Panc1 (cell line): ENCODE results near the gene LRRC39. TPM values are rescaled to one million over a fixed set of nuclear protein-coding genes. Genes with fewer than 3 reads are reported as not detected.

Experiments
- ATAC-seq: fragments of 200-7000 bp; cut with Tn5 transposase; 2 replicates; pipeline ENCODE4 v1.9.1; 2020; ENCODE audit warnings: mild to moderate bottlenecking, moderate library complexity
- BruUV-seq: library from RNA; stranded (reverse); fragments of 400-500 nt; replicated peaks from 2 replicates; lab custom pipeline; 2021; lab: Mats Ljungman, UMichigan
- CTCF ChIA-PET: fragments of 300-600 bp; sonication (Branson Sonifier 250); formaldehyde crosslinking; loops from one replicate; lab custom pipeline; 2022; ENCODE audit warnings: antibody characterized with exemption; lab: Charles Lee
- POLR2A ChIA-PET: fragments of 300-600 bp; sonication (Branson Sonifier 250); formaldehyde crosslinking; loops from one replicate; lab custom pipeline; 2022; ENCODE audit warnings: antibody characterized with exemption; lab: Charles Lee
- DNase-seq: peaks from one replicate; pipeline ENCODE4 v3.0.0-alpha.2; 2010; ENCODE audit warnings: low read depth, low spot score
- H3K27ac ChIP-seq: 2 replicates; pipeline ENCODE4 v1.5.1; 2011; ENCODE audit warnings: mild to moderate bottlenecking, low read length, inconsistent platforms
- H3K27me3 ChIP-seq: fragments of 200-500 bp; sonication (Bioruptor generic); 2 replicates; pipeline ENCODE4 v1.6.0; 2014; ENCODE audit warnings: low read length, inconsistent platforms; ENCODE audit not compliant: control insufficient read depth, insufficient read depth
- H3K36me3 ChIP-seq: fragments of 200-500 bp; sonication (Bioruptor generic); 2 replicates; pipeline ENCODE4 v1.5.1; 2014; ENCODE audit warnings: inconsistent platforms, mild to moderate bottlenecking, low read length, moderate library complexity; ENCODE audit not compliant: control insufficient read depth, insufficient read depth
- H3K4me1 ChIP-seq: 2 replicates; pipeline ENCODE4 v1.5.1; 2011; ENCODE audit warnings: inconsistent platforms, mild to moderate bottlenecking, low read length, moderate library complexity; ENCODE audit not compliant: control insufficient read depth, insufficient read depth
- H3K4me3 ChIP-seq, 2 experiments: 2 replicates each; pipeline ENCODE4 v1.5.1; 2011 to 2012; ENCODE audit warnings: low read depth in 2 of 2, low read length in 2 of 2, mild to moderate bottlenecking in 2 of 2, inconsistent platforms in 1 of 2, moderate library complexity in 1 of 2
- H3K9me3 ChIP-seq: fragments of 200-500 bp; sonication (Bioruptor generic); 2 replicates; pipeline ENCODE4 v1.5.1; 2014; ENCODE audit warnings: low read depth, mild to moderate bottlenecking, inconsistent platforms, low read length, moderate library complexity; ENCODE audit not compliant: control insufficient read depth, insufficient read depth
- CTCF ChIP-seq: fragments of 450-650 bp; IDR thresholded peaks from 2 replicates; pipeline ENCODE4 v1.5.1; 2017; ENCODE audit warnings: mild to moderate bottlenecking
- POLR2AphosphoS5 ChIP-seq: IDR thresholded peaks from 2 replicates; pipeline ENCODE4 v1.6.1; 2012; ENCODE audit warnings: mild to moderate bottlenecking, low read depth, low read length, moderate library complexity
- SIN3A ChIP-seq: IDR thresholded peaks from 2 replicates; pipeline ENCODE4 v1.6.1; 2012; ENCODE audit warnings: low read depth, mild to moderate bottlenecking, low read length, moderate library complexity, borderline replicate concordance; ENCODE audit not compliant: insufficient read depth
- TCF7L2 ChIP-seq: IDR thresholded peaks from 2 replicates; pipeline ENCODE4 v1.6.1; 2011; ENCODE audit warnings: mild to moderate bottlenecking, low read depth, low read length, inconsistent platforms
- in situ Hi-C: cut with HindIII; loops from 2 replicates; pipeline ENCODE4 v1.10.0; 2016; ENCODE audit warnings: low sequenced_read_pairs, low pct_unique_long_range_greater_than_20kb
- intact Hi-C: fragments of 100-400 bp; cut with micrococcal nuclease; formaldehyde crosslinking; loops from one replicate; pipeline ENCODE4 v1.10.0; 2022; ENCODE audit not compliant: unreplicated experiment
- total RNA-seq: library from RNA; stranded (reverse); gene quantifications from one replicate; pipeline ENCODE4 v1.2.1, GENCODE V29; 2021; ENCODE audit not compliant: unreplicated experiment
- TF ChIP-seq, protein P1 (sequence below), 2 experiments: IDR thresholded peaks; 2 replicates each; pipeline ENCODE4 v1.6.1; 2011 to 2012; ENCODE audit warnings: low read depth in 2 of 2, control low read depth in 1 of 2, low read length in 1 of 2, mild to moderate bottlenecking in 1 of 2, moderate library complexity in 1 of 2; ENCODE audit not compliant: insufficient read depth in 1 of 2

The LRRC39 gene
- total RNA-seq, 1 experiment from 2014 or later = 0.26 TPM

- ATAC-seq (no peak), DNase-seq (no peak)
- TF ChIP-seq SIN3A = no peak
- no peak for TF ChIP-seq POLR2AphosphoS5
- TF ChIP-seq TCF7L2 = no peak
- TF ChIP-seq, protein P1, sequence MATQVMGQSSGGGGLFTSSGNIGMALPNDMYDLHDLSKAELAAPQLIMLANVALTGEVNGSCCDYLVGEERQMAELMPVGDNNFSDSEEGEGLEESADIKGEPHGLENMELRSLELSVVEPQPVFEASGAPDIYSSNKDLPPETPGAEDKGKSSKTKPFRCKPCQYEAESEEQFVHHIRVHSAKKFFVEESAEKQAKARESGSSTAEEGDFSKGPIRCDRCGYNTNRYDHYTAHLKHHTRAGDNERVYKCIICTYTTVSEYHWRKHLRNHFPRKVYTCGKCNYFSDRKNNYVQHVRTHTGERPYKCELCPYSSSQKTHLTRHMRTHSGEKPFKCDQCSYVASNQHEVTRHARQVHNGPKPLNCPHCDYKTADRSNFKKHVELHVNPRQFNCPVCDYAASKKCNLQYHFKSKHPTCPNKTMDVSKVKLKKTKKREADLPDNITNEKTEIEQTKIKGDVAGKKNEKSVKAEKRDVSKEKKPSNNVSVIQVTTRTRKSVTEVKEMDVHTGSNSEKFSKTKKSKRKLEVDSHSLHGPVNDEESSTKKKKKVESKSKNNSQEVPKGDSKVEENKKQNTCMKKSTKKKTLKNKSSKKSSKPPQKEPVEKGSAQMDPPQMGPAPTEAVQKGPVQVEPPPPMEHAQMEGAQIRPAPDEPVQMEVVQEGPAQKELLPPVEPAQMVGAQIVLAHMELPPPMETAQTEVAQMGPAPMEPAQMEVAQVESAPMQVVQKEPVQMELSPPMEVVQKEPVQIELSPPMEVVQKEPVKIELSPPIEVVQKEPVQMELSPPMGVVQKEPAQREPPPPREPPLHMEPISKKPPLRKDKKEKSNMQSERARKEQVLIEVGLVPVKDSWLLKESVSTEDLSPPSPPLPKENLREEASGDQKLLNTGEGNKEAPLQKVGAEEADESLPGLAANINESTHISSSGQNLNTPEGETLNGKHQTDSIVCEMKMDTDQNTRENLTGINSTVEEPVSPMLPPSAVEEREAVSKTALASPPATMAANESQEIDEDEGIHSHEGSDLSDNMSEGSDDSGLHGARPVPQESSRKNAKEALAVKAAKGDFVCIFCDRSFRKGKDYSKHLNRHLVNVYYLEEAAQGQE (IDR thresholded peaks at IDR 0.05; ENCODE audit: insufficient read depth in 1 of 2, low read depth in 2 of 2, low read length in 1 of 2) = no peak
- TF ChIP-seq CTCF = no peak
- ChIA-PET CTCF (interaction anchor here (0.6 kb wide), 1 partner anchor 136 kb away, joined by 3 read pairs; no protein-coding TSS in a partner anchor), POLR2A (no interaction called here)
- no peaks in the 10 kb centered on the region for H3K4me1 ChIP-seq
- no peaks in the 10 kb centered on the region for H3K27me3 ChIP-seq
- H3K27ac ChIP-seq = no peak overlapping the region
- intact Hi-C loops (no loop called here), in situ Hi-C loops (no loop called here)
- H3K36me3 ChIP-seq = no peaks in the 10 kb centered on the region; the same call in 1 of the 2 replicates
- H3K9me3 ChIP-seq = no peaks in the 10 kb centered on the region
- H3K4me3 ChIP-seq = no peak overlapping the region
- BruUV-seq = no TSS peak
Observed at GRCh38 chr1:100217834-100218233, 39.8 kb upstream of the LRRC39 start.

- no TSS peak for BruUV-seq
- Histone ChIP-seq H3K27ac (no peak overlapping the region), H3K36me3 (no peaks in the 10 kb centered on the region; the same call in 1 of the 2 replicates), H3K4me1 (no peaks in the 10 kb centered on the region), H3K4me3 (no peak overlapping the region), H3K27me3 (no peaks in the 10 kb centered on the region), H3K9me3 (no peaks in the 10 kb centered on the region)
- DNase-seq (no peak), ATAC-seq (no peak)
- in situ Hi-C loops (no loop called here), intact Hi-C loops (no loop called here)
- ChIA-PET POLR2A (no interaction called here), CTCF (no interaction called here)
- TF ChIP-seq POLR2AphosphoS5 (no peak), TCF7L2 (no peak), SIN3A (no peak), CTCF (no peak)
- TF ChIP-seq, protein P1 (IDR thresholded peaks at IDR 0.05; ENCODE audit: insufficient read depth in 1 of 2, low read depth in 2 of 2, low read length in 1 of 2) = no peak
Observed at GRCh38 chr1:100215101-100215500, 37.0 kb upstream of the LRRC39 start.
